DMS153 treated with DMSO at 0.1 percent for 48 hours (cell line): Measurements from ENCODE around the gene CD47.

Experiments
- DNase-seq: peaks from one replicate; lab custom pipeline; 2025; ENCODE audit not compliant: unreplicated experiment; lab: John Stamatoyannopoulos, UW

Gene CD47

DNA sequence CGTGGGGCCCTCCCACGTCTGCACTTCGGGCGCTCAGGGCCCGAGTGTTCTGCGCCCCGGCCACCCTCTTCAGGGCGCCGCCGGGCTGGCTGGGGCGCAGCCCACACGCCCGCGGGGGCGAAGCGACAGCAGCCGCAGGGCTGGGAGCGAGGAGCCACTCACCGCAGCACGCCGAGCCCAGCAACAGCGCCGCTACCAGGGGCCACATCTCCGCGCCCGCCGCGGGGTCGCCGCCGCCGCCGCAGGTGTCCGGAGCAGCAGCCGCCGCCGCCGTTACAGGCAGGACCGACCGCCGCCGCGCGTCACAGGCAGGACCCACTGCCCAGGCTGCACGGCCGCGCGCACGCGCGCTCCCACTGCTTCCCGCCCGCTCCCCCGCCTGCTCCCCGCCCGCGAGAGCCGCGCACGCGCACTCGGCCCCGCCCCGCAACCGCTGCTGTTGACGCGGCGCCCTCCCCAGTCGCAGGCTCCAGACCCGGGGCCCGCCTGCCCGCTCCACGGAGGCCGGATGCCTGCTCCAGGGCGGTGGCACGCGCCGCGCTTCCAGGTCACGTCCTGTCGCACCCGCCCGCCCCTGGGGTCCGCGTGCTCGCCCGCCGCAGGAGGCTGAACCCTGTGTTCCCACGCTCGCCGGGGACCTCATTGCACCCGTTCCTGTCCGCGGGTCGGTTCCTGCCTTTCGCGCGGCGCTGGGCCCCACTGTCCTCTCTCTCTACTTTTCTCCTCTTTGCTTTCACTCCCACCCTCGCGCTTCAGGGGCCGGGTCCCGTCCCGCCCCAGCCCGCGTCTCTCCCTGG lies at the start of gene CD47:
CD47 (minus strand) TSS at position 331 of the 797 bp plus-strand sequence; CDS start at position 208, 123 bp downstream.
- peak; percentile 61 for DNase-seq

DNA sequence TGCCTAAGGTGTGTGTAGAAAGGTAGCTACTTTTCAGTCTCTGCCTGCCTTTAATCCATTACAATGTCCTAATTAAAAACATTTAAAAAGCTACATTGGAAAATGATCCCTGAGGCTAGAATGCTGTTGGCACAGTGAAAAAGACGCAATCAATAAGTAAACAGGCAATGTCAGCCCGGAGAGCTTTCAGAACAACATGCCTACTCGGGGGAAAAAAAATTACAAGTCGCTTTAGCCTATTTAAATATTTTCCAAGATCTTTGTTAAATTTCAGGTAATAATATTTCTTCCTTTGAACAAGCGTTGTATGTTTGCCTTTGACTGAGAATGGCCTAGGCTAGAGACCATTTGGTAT lies 46.6 kb upstream of the CD47 start:
- DNase-seq: no peak

DNA sequence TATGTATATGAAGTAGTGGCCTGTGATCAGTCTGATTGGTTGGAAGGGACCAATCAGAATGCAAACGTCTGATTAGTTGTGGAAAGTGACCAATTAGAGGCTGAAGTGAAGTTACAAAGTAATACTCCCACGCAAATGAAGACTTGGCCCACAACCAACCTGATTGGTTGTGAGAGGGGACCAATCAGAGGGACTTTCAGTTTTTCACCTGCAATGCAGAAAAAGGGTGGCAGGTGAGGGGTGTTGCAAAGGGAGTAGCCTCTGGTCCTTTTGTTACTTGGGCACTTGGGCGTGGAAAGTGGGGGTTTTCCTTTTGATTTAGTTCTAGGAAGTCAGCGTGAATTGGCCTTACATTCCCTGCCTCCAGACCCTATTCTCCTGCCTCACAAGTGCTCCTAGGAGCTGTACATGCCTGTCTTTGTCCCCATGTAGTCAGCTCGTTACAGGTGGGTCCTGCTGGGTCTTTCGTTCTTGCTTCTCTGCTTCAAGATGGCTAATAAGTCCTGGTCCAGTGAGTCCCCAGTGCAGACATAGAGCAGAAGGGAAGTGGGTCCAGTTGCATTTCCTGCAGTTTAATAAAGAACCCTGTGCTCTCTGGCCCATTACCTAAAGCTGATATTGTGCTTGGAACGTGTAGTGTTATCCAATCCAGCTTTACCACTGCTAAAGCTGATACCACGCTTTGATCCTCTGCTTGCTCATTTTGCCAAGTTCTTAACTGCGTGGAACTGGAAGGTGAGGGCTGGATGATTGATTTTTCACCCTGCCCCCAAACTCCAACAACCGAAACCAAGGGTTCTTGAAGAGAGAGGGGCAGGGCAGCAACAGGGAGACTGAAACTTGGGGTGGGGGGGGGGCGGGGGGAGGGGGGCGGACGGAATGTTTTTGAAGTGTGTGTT lies 46.0 kb upstream of the CD47 start:
- DNase-seq: no peak

DNA sequence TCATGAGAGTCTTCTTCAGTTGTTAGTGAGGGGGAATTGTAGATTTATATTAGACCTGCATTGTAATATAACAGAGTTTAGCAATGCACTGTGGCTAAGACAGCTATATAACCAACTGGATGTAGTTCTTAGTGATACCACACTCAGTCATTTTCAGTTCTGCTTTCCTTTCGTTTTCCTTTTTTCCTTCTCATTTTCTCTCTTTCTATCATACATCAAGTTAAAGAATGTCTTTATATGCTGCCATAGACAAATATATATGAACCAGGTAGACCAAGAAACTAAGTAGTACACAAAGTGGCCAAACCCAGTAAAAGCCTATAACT lies 43.7 kb upstream of the CD47 start:
- DNase-seq: no peak

DNA sequence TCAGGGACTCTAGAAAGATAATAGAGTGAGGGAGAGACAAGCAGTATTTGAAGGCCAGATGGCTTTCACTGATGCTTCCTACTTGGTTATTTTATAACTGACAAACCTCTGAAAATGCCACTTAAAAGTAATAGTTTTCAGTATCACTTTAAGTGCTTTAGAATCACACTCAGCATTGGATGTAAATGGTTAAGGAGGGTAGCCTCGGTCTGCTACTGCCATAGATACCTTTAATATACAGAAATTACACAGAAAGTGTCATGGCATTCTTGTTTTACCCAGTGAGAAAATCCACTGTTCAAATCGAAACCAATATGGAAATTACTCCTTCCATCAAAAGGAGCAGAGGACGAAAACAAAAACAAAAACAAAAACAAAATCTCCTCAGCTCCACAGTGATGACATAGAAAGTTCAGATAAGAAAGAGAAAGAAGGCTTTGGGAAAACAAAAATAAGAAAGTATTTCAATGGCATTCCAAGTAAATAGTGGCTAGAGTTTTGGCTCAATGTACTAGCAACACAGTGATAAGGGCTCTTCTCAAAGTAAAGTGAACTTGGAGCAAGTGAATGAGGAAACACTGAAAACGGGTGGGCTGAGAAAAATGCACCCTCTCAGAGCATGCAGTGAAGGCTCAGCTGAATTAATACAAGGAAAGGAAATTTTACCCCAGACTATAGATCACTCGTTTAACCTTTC lies 43.2 kb upstream of the CD47 start:
- DNase-seq: no peak

DNA sequence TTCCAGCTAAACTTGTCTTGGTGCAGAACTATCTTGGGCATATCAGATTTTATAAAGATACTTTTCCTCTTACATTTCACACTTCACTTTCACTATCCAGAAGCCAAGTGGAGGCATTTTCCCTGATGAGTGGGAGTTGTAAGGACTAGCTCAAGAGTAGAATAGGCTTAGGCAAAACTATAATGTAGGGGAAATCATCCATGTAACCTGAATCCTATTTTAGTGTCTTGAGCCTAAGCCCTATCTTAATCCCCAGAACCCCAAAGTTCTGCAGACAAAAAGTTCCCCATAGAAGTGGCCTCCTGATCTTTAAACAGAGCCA lies 42.2 kb upstream of the CD47 start:
- DNase-seq: no peak

DNA sequence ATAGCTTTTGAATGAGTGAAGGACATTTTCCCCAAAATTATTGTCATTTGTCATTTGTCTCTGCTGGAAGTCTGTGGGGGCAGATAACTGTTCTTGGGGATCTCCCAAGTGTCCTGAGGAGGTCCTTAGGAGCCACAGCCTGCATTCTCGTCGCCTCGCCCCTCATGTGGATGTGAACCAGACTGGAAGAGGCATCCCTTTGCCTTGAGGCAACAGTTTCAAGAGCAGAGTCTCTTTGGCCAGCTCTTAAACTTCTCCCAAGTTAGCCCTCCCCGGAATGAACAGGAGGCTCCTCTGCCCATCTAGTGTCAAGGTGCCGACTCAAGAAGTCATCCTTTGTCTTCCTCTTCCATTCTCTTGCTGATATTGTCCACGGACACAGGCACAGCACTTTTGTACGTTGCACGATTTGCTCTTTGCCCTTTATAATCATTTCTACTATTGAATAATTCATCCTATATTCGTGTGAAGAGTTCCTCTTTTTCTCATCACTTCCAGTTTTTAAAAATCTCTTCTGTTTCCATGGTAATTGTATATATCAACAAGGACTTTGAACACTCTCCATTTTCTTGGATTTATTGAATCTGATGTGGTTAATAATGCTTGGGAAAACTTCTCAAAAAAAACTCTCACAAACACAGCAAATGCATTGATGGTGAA lies 40.8 kb upstream of the CD47 start:
- no peak for DNase-seq

DNA sequence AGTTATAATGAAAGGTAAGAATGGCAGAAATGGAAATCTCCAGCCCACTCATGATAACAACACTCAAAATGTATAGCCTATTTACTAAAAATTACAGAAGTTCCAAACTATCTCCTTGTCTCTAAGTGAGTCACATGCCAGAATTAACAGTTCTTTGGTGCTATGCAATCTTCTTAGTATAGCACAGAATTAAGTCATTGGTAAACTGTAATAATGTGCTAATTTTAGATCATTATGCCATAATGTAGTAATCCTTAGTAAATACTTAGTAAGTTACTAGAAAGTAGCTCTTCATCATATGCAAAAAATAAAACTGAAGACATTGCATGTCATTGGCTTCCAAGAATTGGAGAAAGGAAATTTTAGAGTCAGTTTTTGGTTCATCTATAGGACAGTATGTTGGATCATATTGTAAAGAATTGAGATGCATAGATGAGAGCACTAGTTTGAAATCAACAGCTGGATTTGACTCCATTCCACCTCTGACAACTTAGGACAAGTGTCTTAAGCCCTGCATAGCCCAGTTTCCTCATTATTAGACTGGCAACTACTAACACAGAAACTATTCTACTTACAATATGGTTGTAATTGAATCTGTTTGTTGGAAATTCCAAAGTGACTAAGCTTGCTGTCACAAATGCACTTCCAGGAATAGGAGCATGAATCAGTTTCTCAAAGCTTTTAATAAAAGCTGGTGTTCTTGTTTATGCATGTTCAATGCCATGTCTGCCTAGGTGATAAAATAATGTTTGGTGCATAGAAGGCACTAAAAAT lies 40.1 kb upstream of the CD47 start:
- no peak for DNase-seq

DNA sequence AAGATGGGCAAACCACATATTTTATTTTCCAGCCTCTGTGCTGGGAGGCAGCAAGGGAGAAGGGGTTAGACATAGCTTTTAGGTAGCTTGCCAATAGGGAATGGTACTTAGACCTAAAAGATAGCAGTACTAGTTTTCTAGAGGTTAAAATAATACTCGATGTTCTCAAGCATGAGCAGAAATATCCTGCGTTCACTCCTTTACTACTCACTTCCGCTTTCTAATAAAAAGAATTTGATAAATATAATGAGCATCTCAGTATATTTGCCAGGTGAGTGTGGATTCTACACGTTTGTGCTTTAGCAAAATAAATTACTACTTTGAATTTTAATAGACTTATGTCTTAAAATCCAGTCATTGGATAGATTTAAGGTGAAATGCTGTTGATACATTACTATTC lies 39.4 kb upstream of the CD47 start:
- DNase-seq: no peak

DNA sequence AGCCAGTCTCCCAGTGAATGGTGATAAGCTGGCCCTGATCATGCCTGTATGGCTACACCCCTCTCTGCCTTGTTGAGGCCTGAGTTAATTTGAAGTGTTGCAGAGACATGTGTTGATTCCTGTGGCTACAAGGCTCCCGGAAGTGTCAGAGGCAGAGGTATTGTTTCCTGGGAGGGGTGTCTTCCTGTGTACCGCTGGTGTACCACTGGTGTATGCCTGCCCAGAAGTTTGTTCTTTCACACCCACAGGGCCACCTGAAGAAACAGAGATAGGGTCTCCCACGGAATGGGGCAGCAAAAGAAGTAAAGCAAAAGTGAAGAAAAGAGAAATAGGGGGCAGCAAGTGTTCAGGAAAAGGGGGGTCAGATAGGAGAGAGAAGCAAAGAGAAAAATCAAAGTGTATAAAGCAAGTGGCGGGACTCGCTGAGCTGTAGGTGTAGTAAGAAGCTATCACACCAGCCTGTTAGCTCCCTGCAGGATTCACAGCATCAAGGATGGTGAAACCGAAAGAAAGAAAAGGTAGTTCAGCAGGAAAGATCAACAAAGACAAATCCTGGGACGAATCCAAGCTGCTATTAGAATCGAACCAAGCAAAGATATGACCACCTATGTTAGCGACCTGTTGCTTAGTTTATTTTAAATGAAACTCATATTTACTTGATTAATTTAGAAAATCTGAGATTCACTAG lies 36.6 kb upstream of the CD47 start:
- DNase-seq: no peak

DNA sequence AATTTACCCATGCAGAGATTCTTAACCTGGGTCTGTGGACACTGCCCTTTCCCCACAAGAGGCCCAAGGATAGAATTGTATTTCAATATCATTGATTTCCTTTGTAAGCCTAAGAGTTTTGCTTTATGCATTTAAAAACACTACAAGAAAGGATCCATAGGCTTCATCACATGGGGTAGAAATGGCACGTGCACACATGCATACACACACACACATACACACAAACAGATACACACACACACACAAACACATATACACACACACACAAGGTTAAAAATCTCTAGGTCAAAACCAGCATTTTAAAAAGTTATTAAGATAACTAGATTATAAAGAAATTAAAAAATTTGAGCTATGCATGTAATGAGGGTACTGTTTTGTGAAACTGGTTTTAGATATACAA lies 35.5 kb upstream of the CD47 start:
- DNase-seq: no peak

DNA sequence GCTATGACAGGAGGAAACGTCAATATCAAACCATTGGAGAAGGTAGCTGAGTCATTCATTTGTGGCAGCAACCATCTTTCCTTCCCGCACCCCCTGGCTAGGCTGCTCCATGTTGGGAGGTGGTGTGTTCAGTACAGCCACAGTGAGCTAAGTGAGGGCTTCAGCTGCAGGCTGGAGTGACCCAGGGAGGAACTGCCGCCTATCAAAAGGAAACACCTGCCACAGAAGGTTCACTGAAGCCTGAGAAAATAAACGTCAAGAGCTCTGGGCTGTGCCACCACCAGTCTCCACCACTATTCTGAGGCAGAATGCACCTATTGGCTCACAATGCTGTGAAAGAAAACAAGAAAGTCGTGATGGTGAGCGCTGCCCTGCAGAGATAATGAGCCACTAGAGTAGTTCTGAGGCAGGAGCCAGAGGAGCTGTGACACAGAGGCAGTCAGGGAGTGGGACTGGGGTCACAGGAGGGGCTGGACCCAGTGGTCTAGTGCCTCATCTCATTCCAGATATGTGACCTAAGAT lies 34.8 kb upstream of the CD47 start:
- peak; percentile 27 for DNase-seq

DNA sequence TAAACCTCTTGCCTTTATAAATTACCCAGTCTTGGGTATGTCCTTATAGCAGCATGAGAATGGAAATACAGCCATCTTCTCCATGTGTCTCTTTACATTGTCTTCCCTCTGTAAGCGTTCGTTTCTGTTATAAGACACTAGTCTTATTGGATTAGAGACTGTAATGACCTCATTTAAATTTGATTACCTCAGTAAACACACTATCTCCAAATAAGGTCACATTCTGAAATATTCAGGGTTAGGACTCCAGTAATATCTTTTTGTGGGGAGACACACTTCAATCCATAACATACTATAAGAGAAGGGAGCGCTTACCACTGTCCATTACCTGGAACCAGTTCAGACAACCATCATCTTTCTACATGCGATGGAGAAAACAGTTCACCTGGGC lies 34.3 kb upstream of the CD47 start:
- DNase-seq: no peak

DNA sequence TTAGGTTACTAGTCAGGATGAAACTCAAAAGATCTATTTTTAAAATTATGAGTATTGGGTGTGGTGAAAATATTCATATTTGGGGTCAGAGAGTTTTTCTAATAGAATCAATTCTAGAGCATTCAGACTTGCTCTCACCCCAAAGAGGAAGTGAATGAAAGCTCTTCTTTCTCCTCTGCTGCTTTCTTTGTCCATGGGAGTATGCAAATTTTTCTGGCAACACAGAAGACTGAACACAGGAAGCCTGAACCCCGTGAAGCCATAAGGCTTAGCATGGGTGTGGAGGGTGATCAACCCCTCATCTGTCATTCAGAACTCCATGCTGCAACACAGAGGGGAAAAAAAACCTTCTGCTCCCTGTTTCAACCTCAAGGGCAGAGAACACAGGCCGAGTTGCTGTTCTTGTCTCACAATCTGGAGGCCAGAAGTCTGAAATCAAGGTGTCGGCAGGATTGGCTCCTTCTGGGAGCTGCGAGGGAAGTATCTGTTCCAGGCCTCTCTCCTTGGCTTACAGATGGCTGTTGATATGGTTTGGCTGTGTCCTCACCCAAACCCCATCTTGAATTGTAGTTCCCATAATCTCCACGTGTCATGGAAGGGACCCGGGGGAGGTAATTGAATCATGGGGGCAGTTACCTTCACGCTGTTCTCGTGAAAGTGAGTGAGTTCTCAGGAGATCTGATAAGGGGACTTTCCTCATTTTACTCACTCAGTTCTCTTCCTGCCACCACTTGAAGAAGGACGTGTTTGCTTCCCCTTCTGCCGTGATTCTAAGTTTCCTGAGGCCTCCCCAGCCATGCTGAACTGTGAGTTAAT lies 33.7 kb upstream of the CD47 start:
- DNase-seq: no peak

DNA sequence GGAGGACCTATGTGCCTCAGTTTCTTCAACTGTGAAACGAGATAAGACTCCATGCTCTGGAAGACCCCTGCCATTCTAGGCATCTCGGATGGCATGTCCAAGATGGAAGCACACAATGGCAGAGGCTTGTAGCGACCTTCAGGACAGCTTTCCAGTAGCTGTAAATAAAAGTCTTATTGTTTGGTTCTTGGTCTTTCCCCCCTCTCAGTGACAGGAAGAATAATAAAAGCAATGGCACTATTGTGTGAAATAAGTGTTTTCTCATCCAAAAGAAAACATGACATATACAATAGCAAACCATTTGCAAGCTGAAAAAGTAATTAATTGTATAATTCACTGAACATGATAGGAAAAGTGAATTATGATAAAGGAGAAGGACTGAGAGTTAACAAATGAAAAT lies 32.5 kb upstream of the CD47 start:
- no peak for DNase-seq

DNA sequence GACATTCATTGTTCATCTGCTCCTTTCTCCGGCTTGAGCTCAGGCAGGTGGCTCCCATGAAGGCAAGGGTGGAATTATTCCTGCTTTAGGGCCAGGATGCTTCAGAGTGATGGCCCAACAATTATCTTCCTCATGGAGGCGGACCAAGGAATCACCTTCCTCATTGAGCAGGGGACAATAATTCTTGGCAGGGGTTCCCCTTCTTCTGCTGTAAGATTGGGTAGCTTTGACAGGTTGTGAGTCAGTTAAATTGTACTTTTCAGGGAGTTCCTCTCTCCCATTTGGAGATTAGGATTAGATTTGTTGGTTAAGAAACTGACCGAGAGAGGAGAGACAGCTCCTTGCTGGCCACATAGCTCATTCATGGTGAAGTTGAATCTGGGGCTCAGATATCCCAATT lies 31.4 kb upstream of the CD47 start:
- no peak for DNase-seq

DNA sequence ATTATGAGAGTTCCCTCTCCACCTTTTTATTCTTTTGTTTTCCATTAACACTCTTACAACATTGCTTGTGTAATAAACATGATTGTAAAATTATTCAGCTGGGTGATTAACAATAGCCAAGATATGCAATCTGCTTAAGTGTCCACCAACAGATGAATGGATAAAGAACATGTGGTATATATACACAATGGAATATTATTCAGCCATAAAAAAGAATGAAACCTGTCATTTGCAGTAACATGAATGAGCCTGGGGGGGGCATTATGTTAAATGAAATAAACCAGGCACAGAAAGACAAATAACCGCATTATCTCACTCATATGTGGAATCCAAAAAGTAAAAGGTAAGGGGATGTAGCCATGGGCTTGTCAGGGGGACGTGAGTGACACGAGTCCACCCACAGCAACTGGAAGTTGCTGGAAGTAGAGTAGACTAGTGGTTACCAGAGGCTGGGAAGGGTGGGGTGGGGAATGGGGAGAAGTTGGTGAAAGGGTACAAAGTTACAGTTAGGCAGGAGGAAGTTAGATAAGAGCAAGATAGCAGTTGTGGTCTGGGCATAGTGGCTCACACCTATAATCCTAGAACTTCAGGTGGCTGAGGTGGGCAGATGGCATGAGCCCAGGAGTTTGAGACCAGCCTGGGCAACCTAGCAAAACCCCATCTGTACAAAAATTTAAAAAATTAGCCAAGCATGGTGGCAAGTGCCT lies 28.7 kb upstream of the CD47 start:
- no peak for DNase-seq

DNA sequence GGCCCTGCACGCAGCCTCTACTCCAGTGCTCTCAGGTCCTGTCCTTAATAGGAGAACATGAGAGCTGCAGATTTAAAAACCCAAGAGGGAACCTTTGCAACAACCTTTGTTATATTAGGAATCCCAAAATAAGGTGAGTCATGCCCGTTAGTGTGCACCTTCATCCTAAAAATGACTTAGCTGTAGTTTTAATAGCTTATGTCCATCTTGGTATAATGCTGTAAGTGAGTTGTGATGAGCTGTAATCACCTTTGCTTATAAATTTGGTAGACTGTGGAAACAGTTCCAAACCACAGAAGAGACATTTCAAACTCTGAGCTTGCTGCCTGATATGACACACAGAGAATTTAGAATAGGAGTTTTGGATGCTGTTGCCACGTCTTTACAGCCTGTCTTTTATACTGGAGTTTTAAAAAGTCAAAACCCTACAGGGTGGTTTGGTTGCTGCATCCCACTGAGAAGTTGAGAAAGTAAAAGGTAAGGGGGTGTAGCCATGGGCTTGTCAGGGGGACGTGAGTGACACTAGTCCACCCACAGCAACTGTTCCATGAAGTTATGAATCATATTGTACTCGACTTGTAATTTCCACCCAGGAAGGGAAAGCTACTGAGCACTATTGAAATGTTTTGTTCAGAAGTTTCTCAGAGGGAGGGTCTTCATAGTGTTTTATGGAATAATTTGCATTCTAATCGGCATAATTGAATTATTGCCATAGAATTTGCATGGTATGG lies 27.4 kb upstream of the CD47 start:
- DNase-seq: no peak
